Left cardiac atrium (tissue), 4 donors: ENCODE results near the gene PKP4. TPM values are rescaled to one million over a fixed set of nuclear protein-coding genes. Genes with fewer than 3 reads are reported as not detected.

ENCODE experiments used
- ATAC-seq, 2 donors: fragments of 200-7000 bp; cut with Tn5 transposase; one replicate each; pipeline ENCODE4 v1.9.1; 2020; ENCODE audit warnings: mild to moderate bottlenecking in 2 of 2, moderate library complexity in 2 of 2
- DNase-seq: peaks from one replicate; pipeline ENCODE4 v3.0.0-alpha.2; 2020
- intact Hi-C, 2 donors: fragments of 100-400 bp; cut with DNase I; formaldehyde crosslinking; loops; one replicate each; pipeline versions ENCODE4 v1.14.1 to v1.15.1; 2022 to 2023
- total RNA-seq, 2 donors: library from RNA; stranded (reverse); fragmentation: NEBNext Ultra II Directional; extraction: Animal tissue kit (Norgen Biotek cat#: 25700); gene quantifications; one replicate each; pipeline ENCODE4 v1.2.1, GENCODE V29; 2021
- donor health status: DM: no; HTN: yes; CAD: no.
- donor health status: DM: no; HTN: yes; CAD: no; lungs with severe emphysema.
- donor health status: DM: yes; HTN: yes; CAD: no.
- donor health status: Dilated cardiomyopathy.

Gene PKP4
- total RNA-seq, 2 donors from 2014 or later = 62.5 to 64.8 TPM

DNA sequence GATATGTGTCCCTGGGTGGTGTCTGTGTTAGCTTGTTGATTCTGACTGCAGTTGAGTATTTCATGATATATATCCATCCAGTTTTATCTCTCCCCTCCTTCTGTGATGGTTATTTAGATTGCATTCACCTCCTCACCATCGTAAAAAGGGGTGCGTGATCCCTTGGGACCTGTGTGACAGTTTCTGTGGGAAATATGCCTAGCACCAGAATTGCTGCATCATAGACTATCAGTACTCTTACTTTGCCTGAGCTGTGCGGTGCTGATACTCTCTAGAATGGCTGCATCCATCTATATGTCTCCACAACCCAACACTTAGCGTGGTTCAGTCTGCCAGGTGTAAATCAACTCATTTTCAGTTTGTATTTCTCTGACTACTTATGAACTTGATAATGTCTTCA lies 34.3 kb downstream of the PKP4 start:
- DNase-seq (no peak), ATAC-seq (no peak)
- intact Hi-C loops = no loop called here

DNA sequence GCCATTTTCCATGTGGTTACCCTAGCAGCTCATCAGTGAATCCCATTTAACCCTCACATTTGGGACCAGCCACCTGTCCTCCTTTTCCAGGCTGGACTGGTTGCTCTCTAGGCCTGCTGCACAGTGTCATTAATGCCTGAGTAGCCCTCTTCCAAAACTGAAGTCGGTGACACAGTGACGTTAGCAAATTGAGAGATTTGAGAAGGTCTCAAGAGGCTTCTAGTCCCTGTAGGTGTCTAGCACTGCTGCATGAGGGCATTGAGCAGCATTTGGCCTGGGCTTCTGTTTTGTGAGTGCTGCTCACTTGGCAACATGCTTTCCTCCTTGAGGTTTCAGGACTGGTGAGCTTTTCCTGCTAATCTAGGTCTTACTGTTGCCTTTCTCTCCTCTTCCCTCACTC lies 36.7 kb downstream of the PKP4 start:
- intact Hi-C loops = no loop called here
- ATAC-seq (peak in 1 of 2 donors; percentile 68), DNase-seq (no peak)

DNA sequence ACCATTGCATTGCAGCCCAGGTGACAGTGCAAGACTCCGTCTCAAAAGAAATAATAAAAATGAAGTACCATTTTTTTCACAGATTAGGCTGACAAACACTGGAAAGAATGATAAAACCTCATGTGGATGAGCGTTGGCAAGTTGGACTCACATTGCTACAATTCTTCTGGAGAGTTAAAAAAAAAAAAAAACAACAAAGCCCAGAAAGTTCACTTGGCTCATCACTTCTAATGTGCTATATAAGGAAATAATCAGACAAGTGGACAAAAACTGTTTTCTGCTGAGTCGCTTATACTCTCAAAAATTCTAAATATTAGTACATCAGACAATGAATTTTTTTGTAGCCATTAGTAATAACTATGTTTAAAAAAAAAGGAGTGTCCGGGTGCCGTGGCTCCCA lies 38.4 kb downstream of the PKP4 start:
- intact Hi-C loops = no loop called here
- DNase-seq (no peak), ATAC-seq (no peak)

DNA sequence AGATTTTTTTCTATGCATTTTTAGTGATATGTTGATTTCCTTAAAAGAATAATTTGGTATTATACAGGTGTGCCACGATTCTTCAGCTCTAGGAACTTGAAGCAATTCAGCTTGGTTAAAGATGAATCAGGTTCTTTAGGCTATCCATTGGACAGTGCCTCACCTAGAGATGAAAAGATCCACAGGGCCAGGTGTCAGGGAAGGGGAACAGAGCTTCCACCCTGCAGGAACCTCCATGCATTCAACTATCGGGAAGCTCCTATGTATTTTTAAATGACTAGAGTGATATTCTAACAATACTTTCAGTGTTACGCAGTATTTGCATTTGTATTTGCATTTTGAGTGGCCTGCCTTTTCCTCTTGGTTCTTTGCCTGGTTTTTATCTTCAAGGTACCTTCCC lies 40.2 kb downstream of the PKP4 start:
- intact Hi-C loops = no loop called here
- no peak for DNase-seq
- no peak for ATAC-seq

DNA sequence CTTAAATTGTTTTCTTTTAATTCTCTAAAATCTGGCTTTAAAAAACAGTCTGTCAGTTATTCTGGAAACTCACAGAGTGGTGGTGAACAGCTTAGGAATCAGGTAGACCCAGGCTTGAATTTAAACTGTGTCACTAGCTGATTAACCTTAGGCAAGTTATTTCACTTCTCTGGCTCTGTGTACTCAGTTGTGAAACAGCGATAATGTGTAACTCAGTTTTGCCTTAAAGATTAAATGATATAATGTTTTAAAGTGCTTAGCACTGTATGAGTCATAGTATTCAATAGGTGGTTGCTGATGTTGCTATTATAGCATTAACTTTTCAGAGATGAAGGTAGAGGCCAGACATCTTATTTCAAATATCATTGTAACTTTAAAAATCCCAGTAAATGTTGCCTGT lies 40.7 kb downstream of the PKP4 start:
- ATAC-seq (no peak), DNase-seq (no peak)
- intact Hi-C loops = no loop called here

DNA sequence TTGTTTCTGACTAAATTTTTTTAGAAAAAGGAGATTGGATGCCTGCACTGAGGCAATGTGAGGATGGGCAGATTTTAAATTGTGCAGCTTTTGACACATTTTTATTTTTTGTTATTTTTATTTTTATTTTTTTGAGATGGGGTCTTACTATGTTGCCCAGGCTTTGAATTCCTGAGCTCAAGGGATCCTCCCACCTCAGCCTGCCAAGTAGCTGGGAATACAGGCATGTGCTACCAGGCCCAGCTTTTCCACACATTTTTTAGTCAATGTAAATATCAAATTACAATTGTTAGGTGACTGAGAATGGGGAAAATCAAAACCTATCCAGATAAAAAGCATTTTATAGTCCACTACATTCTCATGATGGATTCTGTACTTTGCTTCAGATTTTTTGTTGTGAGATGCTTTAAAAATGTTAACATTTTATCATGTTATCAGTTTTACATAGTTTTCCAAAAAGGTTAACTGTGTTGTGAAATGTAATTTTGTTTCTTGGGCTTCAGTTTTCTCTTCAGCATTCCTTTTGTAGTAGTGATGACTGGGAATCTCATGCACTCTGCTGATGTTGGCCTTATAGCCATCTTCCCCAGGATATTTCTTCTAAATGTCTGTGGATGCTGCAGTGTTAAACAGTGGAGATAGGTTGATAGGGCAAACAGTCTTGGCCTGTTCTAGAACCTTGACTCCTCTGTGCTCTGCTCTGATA lies 41.4 kb downstream of the PKP4 start:
- ATAC-seq = no peak
- DNase-seq = no peak
- intact Hi-C loops = no loop called here

DNA sequence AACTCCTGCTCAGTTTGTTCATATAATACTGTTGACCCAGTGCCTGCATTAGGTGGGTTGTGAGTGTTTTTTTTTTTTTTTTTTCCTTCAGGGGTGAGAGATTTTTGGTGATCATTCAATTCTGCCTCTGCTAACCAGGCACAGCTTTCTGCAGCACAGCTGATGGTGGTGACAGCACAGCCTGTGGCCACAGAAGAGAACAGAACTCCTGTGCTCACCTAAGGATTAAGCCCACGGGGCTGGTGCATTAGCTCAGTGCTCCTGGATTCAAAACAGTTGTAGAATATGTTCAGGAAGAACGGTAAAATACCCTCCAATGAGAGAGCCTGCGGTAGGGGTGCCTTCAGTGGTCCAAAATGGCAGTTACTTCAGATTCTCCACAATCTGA lies 42.0 kb downstream of the PKP4 start:
- ATAC-seq (no peak), DNase-seq (no peak)
- intact Hi-C loops = no loop called here

DNA sequence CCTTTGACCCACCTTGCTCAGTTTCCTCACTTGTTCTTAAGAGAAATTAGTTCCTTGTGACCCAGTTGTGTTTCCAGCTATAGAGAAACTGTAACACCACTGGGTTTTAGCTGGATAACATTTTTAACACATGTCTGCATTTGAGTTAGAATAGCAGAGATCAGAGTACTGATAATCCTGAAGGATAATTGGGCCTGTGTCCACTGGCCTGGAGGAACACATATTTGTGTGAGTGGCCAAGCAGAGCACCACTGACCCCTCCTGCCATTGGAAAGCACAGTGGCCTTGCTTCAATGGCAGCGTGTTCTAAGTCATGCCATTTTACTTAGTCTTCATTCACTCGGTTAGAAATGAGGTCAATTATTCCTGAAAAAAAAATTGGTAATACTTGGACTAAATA lies 42.6 kb downstream of the PKP4 start:
- intact Hi-C loops = no loop called here
- no peak for DNase-seq
- no peak for ATAC-seq

DNA sequence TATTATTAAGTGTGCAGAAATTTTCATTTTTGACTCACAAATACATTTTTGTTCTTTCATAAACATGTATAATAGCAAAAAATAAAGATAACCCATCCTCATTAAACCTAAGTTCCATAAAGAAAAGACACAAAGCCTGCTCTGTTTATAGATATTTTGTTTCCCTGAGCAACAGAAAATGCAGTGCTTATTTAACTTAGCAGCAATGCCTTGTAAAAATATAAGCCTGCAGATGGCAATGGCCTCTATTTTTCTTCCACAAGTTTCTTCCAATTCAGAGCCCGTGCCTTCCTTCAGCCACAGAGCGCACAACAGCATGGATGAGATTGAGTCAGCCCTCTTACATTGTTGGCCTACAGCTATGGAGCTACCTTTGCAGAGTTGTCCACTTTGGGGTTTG lies 43.6 kb downstream of the PKP4 start:
- intact Hi-C loops = no loop called here
- DNase-seq = no peak
- ATAC-seq = no peak

DNA sequence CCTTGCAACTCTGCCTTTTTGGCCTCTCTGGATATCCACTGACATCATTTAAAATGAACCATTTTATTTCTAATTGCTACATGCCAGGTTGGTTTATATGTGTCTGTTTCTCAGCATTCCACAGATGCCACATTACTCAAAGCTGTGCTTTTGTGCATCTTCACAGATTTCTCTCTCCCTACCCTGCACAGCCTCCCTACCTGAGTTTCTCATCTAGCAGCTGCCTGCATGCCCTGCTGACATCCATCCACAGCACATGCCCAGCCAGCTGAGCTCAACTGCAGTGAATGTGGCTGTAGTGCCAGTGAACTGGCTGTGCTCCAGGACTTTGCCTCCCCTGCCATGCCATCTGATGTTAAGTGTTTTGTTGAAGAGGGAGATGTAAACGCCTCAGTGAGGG lies 44.5 kb downstream of the PKP4 start:
- intact Hi-C loops = no loop called here
- DNase-seq (peak; percentile 48), ATAC-seq (peak; percentile 53 to 77)

DNA sequence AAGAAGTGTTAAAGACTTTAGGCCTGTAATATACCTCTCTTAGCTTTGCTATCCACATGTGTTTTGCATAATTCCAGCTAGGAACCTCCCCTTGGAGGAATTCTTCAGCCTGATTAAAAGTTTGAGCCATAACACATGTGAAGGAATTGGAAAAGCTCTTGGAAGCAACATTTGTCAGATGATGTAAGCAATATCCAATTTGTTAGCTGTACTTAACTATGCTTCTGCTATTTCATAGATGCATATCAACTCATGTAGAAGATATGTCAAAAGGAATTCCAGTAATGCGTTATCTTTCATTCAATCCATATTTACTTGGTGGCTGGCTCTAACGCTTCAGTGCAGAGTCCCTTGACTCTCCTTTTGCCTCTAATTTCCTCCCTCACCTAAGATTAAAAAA lies 46.2 kb downstream of the PKP4 start:
- intact Hi-C loops = no loop called here
- ATAC-seq = no peak
- DNase-seq = no peak

DNA sequence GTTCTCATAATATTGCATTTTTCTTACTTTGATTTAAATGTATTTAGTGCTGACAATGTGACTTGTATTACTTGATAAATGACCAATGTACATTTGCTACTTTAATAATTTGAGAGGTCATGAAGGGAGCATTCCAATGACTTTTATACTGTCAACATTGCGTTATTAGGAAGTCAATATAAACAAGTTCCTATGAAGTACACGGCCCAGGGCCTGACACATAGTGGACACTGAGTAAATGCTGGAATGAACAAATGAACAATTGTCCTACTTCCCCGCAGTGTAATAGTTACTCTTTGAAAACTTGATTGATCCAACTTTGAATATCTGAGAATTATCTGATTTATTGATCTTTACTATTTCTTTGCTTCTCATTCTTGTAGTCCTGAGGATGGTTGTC lies 47.3 kb downstream of the PKP4 start:
- intact Hi-C loops = no loop called here
- ATAC-seq (no peak), DNase-seq (no peak)

DNA sequence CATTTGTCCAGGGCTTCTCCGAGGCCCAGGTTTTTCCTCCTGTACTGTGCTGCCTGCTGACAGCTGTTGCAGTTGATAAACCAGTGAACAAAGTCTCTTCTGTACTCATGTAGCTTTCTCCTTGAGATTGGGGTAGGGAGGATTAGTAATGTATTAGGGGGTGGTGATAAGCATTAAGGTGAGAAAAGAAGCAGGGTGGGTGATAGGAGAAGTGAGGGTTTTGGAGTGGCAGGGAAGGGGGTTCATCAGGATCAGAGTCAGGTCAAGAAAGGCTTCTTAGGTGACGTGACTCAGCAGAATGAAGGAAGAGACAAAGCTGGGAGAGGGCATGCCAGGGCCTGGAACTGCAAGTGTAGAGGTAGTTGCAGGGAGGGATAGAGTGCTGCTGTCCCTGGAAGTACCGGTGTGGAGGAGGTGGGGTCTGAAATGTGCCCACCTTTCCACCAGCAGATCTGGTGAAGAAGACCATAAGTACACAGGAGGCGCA lies 48.7 kb downstream of the PKP4 start:
- ATAC-seq = peak in 1 of 2 donors; percentile 32
- no peak for DNase-seq
- intact Hi-C loops = no loop called here

DNA sequence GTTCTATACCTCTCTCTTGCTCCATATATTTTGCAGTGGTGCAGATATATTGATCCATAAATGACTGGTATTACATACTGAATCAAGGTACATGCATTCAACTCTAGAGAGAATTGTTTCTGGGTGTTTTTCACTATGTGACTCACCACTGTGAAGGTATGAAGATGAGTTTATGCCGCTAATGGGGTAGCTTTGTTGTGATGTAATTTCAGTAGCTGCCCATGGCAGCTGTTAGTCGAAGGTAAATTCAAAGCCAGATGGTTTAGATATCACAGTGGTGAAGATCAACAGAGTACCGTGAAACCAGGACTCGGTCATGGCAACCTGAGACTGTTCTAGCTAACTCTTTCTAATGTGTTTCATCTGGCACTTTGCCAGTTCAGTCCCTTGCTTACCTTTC lies 50.4 kb downstream of the PKP4 start:
- intact Hi-C loops = no loop called here
- DNase-seq (no peak), ATAC-seq (no peak)

DNA sequence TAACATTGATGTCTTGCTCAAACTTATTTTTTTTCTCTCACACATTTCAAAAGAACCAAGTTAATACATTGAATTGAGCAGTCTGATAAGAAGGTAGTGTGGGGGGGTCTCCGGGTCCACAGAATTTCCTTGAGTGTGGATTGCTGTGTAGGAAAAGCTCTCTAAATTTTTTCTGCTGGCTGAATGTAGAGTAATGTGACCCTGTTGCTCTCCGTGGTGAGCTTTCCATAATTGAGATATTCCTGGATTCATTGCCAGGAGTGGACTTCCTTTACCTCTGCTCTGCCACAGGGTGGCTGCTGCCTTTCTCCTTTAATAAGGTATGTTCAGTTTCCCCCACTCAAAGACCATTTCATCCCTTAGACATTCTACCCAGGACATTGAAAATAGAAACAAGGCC lies 50.9 kb downstream of the PKP4 start:
- intact Hi-C loops = no loop called here
- ATAC-seq (no peak), DNase-seq (no peak)

DNA sequence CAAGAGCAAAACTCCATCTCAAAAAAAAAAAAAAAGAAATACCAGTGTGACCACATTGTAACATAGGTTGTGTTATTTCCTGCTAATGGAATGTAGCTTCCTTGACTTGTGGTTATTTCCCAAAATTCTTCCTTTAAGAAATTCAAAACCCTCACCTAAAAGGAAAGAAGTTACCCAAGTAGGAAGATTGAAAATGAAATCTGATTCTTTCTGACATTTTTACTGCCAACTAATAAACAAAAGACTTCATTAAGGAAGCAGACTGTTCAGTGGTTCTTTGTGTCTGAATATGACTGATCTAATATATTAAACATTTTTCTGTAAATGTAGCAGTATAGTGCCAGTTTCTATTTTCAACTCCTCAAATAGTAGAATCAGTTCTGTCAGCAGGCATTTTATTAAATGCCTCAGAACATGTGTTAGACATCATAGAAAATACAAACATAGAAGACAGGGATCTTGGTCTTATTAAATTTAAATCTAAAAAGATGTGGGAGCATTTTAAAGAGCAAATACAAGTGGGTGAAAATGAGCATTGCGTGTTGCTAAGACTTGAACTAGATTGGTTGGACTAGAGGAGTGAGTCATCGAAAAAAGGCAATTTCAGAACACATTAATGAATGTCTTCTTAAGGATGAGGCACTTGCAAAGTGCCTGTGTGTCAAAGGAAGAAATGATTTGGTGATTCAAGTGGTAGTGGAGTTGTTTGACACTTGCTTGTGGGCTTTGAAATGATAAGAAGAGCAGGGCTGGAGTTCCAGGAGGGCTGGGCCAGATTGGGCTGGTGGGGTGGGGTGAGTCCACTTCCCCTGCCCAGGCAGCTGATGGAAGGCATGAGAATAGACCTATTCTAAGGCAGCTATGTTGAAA lies 53.4 kb downstream of the PKP4 start:
- intact Hi-C loops = no loop called here
- ATAC-seq = peak; percentile 30 to 75
- DNase-seq = no peak

DNA sequence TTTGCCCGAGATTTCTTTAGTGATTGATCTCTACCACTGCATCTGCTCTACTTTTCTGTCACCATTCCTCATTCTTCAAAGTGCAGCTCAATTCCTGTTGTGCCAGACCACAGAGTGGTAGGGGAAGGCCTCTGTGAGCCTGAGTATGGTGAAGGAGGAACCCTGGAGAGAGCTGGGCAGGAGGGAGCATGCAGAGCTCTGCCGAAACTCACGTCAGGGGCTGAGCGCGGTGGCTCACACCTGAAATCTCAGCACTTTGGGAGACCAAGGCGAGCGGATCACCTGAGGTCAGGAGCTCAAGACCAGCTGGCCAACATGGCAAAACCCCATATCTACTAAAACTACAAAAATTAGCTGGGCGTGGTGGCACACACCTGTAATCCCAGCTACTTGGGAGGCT lies 54.1 kb downstream of the PKP4 start:
- ATAC-seq (peak in 1 of 2 donors; percentile 17), DNase-seq (no peak)
- intact Hi-C loops = no loop called here

DNA sequence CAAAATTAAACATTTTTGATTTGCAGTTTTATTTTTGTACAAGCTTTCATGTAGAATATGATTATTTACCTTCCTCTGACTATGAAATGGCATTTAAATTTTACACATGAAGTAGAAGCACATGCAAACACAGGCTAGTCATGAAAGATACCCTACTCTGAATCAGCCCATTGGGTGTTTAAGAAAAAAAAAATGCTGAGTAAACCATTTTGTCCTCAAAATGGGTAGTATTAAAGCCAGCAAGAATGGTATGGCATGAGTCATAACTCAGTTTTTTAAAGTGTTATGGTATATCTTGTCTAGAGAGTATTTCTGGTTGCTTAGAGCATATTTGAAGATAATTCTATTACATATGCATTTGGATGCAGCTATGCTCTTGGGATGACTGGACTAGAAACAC lies 55.0 kb downstream of the PKP4 start:
- no peak for DNase-seq
- no peak for ATAC-seq
- intact Hi-C loops = no loop called here

DNA sequence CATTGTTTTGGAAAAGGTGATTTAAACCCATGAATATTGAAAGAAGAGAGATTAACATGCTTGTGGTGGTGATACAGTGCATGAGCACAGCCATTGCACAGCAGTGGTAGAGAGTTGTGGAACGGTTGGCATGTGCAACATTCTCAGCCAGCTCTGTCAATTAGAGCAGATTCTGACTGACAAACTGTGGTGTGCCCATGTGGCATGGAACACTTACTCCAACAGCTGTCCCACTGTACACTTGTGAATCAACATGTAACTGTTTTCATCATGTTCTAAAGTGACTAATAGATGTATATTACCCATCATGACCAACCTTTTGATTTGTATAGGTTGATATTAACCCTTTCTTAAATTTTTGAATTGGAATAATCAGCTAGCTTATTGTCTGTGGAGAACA lies 55.6 kb downstream of the PKP4 start:
- no peak for DNase-seq
- intact Hi-C loops = no loop called here
- no peak for ATAC-seq

DNA sequence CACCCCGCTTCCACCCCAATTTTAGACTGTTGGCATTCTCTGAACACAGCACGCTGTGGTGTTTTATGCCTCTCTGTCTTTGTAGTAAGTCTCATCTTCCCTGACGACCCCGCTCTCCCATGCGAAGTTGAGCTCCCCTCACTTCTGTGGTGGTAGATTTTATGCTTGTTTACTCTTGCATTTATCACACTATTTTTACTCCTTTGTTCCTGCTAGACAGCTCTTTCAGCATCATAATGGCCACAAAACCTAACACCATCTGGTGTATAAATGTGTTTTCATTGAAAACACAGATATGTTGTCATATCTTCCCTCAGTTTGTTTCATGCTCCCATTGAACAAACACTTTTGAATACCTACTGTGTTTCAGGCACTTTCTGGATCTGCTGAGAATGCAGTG lies 57.1 kb downstream of the PKP4 start:
- intact Hi-C loops = no loop called here
- no peak for ATAC-seq
- DNase-seq = no peak

DNA sequence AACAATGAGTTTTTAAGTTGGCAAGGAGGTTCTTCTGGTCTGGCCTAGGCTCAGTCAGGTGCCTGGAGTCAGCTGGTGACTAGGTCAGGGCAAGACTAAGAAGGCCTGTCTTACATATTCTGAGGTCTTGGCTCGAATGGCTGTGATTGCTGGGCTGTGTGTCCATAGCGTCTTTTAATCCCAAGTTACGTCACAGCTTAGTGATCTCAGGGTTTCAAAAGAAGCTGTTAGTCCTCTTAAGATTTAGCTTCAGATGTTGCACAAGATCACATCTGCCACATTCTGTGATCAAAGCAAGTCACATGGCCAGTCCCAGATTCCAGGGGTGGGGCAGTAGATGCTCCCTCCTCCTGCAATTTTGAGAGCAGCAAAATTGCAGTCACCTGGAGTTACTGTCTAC lies 61.3 kb downstream of the PKP4 start:
- peak; percentile 38 to 44 for ATAC-seq
- intact Hi-C loops = no loop called here
- DNase-seq = no peak
